ENCODE measurements around the gene MIAT. TPM values are rescaled to one million over a fixed set of nuclear protein-coding genes. Genes with fewer than 3 reads are reported as not detected.

The MIAT gene
- total RNA-seq, 4 donors from 2014 or later, result 0.42 to 1.5 (median 0.62) TPM

- WGBS, 2 donors, result 64% methylated on average over 6 of the region's 6 CpGs
- no peak for TF ChIP-seq POLR2A (IDR thresholded peaks at IDR 0.05)
- no peak for TF ChIP-seq CTCF (IDR thresholded peaks at IDR 0.05)
- TF ChIP-seq EP300 (IDR thresholded peaks at IDR 0.05), result no peak
- Histone ChIP-seq H3K36me3 (no peaks in the 10 kb centered on the region), H3K4me3 (no peak overlapping the region), H3K27ac (no peak overlapping the region), H3K9me3 (no peaks in the 10 kb centered on the region), H3K27me3 (peaks cover 0 to 79% of the 10 kb centered on the region in 2 donors), H3K4me1 (peaks cover 0 to 11% (median 2%) of the 10 kb centered on the region in 4 donors)
- DNase-seq (ENCODE audit: low spot score in 2 of 2), result no peak
These were observed 8.6 kb upstream of the MIAT start for GRCh38 chr22:26648528-26649388.

GRCh38 chr22:26650722-26651421 is 6.5 kb upstream of the MIAT start:
- peaks cover 0 to 5% (median 0%) of the 10 kb centered on the region in 4 donors for H3K4me1 ChIP-seq
- no peak for TF ChIP-seq CTCF (IDR thresholded peaks at IDR 0.05)
- TF ChIP-seq EP300 (IDR thresholded peaks at IDR 0.05), result no peak
- no peak for TF ChIP-seq POLR2A (IDR thresholded peaks at IDR 0.05)
- no peak overlapping the region for H3K4me3 ChIP-seq
- no peaks in the 10 kb centered on the region for H3K36me3 ChIP-seq
- no peak overlapping the region for H3K27ac ChIP-seq
- H3K9me3 ChIP-seq, result no peaks in the 10 kb centered on the region
- WGBS, 2 donors, result 75 to 90% methylated on average over 6 of the region's 6 CpGs
- DNase-seq (ENCODE audit: low spot score in 2 of 2), result no peak
- H3K27me3 ChIP-seq, result peaks cover 0 to 78% of the 10 kb centered on the region in 2 donors

- TF ChIP-seq EP300 (IDR thresholded peaks at IDR 0.05) (no peak), POLR2A (IDR thresholded peaks at IDR 0.05) (no peak), CTCF (IDR thresholded peaks at IDR 0.05) (no peak)
- no peak for DNase-seq (ENCODE audit: low spot score in 2 of 2)
- no peaks in the 10 kb centered on the region for H3K36me3 ChIP-seq
- no peak overlapping the region for H3K4me3 ChIP-seq
- H3K4me1 ChIP-seq, result peaks cover 0 to 5% (median under 1%) of the 10 kb centered on the region in 4 donors
- H3K27me3 ChIP-seq, result peaks cover 0 to 81% of the 10 kb centered on the region in 2 donors
- no peaks in the 10 kb centered on the region for H3K9me3 ChIP-seq
- no peak overlapping the region for H3K27ac ChIP-seq
- 71 to 74% methylated on average over 10 of the region's 10 CpGs for WGBS, 2 donors
These were observed 5.6 kb upstream of the MIAT start for GRCh38 chr22:26651815-26652214.

- peaks cover 6 to 85% of the 10 kb centered on the region in 2 donors for H3K27me3 ChIP-seq
- peak overlapping the region in 3 of 4 donors; percentile 2 to 38 (median 17) for H3K4me3 ChIP-seq
- H3K9me3 ChIP-seq, result no peaks in the 10 kb centered on the region
- H3K36me3 ChIP-seq, result no peaks in the 10 kb centered on the region
- no peak for DNase-seq (ENCODE audit: low spot score in 2 of 2)
- WGBS, 2 donors, result 3 to 8% methylated on average over 11 of the region's 11 CpGs
- H3K4me1 ChIP-seq, result peaks cover 0 to 25% (median 19%) of the 10 kb centered on the region in 4 donors
- TF ChIP-seq POLR2A (IDR thresholded peaks at IDR 0.05) (no peak), EP300 (IDR thresholded peaks at IDR 0.05) (no peak), CTCF (IDR thresholded peaks at IDR 0.05) (no peak)
- H3K27ac ChIP-seq, result no peak overlapping the region
These were observed 773 bp downstream of the MIAT start for GRCh38 chr22:26658161-26658560.

Measured in tibial nerve (tissue), 4 donors.